ENCODE results near the gene ANAPC4.

- TF ChIP-seq, protein P1, sequence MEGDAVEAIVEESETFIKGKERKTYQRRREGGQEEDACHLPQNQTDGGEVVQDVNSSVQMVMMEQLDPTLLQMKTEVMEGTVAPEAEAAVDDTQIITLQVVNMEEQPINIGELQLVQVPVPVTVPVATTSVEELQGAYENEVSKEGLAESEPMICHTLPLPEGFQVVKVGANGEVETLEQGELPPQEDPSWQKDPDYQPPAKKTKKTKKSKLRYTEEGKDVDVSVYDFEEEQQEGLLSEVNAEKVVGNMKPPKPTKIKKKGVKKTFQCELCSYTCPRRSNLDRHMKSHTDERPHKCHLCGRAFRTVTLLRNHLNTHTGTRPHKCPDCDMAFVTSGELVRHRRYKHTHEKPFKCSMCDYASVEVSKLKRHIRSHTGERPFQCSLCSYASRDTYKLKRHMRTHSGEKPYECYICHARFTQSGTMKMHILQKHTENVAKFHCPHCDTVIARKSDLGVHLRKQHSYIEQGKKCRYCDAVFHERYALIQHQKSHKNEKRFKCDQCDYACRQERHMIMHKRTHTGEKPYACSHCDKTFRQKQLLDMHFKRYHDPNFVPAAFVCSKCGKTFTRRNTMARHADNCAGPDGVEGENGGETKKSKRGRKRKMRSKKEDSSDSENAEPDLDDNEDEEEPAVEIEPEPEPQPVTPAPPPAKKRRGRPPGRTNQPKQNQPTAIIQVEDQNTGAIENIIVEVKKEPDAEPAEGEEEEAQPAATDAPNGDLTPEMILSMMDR (IDR thresholded peaks at IDR 0.05): no peak
- TF ChIP-seq POLR2A (IDR thresholded peaks at IDR 0.05): no peak
Measured at GRCh38 chr4:25421816-25422525, 44.9 kb downstream of the ANAPC4 start.

Data from heart left ventricle (tissue), 13 donors.